ENCODE data around the gene HID1. TPM values are rescaled to one million over a fixed set of nuclear protein-coding genes. Genes with fewer than 3 reads are reported as not detected.
A peak's percentile ranks its signal among the peaks of the same experiment; 100 is the strongest.

The HID1 gene
- total and polyA plus RNA-seq, 9 donors, result 1.8 to 21.6 (median 5.2) TPM

DNA sequence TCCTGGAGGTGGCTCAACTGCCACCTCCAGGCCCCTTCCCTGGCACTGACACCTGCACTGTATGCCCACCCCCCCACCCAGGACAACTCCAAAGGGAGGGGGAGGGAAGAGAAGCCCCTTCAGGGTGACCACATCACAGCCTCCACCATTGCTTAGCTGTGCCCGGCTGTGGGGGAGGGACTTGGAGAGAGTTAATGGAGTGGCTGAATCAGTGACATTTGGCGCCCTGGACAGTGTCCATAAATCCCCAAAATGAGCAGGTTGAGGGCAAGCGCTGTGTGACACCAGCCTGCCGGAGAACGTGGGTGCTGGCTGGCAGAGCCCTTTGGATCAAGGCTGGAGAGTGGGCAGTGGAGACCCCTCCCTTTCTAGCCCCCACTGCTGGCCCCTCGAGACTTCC is 50.4 kb downstream of the HID1 start:
- intact Hi-C loops (cut with DNase I), result no loop called here
- Histone ChIP-seq H3K9me3 (no peaks in the 10 kb centered on the region), H3K36me3 (no peaks in the 10 kb centered on the region), H3K27me3 (peaks cover 4% of the 10 kb centered on the region), H3K27ac (no peak overlapping the region), H3K4me1 (ENCODE audit: insufficient read depth) (peaks cover 6% of the 10 kb centered on the region), H3K4me3 (no peak overlapping the region)
- 54 to 64% (median 55%) methylated on average over 6 of the region's 6 CpGs for WGBS, 3 donors
- TF ChIP-seq CTCF (IDR thresholded peaks at IDR 0.05) (no peak), EP300 (IDR thresholded peaks at IDR 0.05) (no peak), POLR2A (IDR thresholded peaks at IDR 0.05) (no peak)
- no peak for DNase-seq

DNA sequence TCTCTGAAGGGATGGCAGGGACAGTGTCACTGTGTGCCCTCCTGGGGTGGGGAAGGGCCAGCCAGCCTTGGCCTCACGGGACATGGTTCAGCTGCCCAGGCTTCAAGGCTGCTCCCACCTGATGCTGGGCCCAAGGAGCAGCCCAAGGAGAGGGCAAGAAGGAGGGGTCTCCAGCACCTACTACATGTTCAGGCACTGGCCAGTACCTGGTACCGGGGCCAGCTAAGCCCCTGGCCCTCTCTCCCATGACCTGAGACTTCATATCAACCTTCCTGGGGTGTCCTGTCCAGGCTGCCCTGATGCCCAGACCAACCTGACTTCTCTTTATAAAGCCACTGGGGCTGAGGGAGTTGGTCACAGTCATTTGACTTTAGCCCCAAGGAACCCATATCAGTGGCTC is 50.8 kb downstream of the HID1 start:
- intact Hi-C loops (cut with DNase I), result no loop called here
- Histone ChIP-seq H3K4me1 (ENCODE audit: insufficient read depth) (peaks cover 6% of the 10 kb centered on the region), H3K9me3 (no peaks in the 10 kb centered on the region), H3K36me3 (no peaks in the 10 kb centered on the region), H3K27me3 (peaks cover 4% of the 10 kb centered on the region), H3K4me3 (no peak overlapping the region), H3K27ac (no peak overlapping the region)
- TF ChIP-seq POLR2A (IDR thresholded peaks at IDR 0.05), result no peak
- TF ChIP-seq CTCF (IDR thresholded peaks at IDR 0.05), result no peak
- WGBS, 3 donors, result 91 to 100% (median 96%) methylated on average over 1 to 2 of the region's 2 CpGs
- DNase-seq, result no peak

DNA sequence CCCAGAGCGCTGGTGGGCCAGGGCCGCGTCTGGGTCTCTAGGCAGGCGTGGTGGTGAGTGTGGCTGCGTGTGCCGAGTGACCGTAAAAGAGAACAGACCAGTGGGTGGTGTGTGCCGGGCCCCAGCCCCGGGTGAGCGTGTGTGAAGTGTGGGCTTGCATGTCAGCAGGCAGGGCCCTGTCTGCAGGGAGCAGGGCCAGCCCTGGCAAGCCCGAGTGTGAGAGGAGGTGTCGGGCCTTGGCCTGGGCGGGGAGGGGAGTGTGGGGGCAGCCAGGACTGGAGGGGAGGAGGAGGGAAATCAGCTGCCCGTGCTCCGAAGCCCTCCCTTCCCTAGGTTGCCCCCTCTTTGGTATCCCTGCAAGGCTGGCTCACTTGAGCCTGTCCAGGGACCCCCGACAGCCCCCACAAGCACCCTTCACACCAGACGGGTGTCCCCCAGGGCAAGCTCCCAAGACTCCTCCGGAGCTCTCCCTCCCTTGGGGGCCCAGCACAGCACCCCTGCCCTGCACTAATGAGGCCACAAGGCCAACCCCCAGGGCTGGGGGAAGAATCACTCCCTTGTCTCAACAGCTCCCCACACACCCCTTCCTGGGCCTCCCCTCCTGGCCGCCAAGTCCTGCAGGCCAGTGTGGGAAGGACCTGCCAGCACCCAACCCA is 51.4 kb downstream of the HID1 start:
- Histone ChIP-seq H3K36me3 (no peaks in the 10 kb centered on the region), H3K27me3 (peaks cover 4% of the 10 kb centered on the region), H3K9me3 (no peaks in the 10 kb centered on the region), H3K4me3 (no peak overlapping the region), H3K27ac (no peak overlapping the region), H3K4me1 (ENCODE audit: insufficient read depth) (peaks cover 6% of the 10 kb centered on the region)
- intact Hi-C loops (cut with DNase I), result no loop called here
- 27 to 36% (median 33%) methylated on average over 18 to 19 of the region's 19 CpGs for WGBS, 3 donors
- TF ChIP-seq CTCF (IDR thresholded peaks at IDR 0.05), result no peak
- no peak for TF ChIP-seq POLR2A (IDR thresholded peaks at IDR 0.05)
- TF ChIP-seq EP300 (IDR thresholded peaks at IDR 0.05), result no peak
- DNase-seq, result peak in 3 of 5 donors; percentile 46 to 70 (median 59)

- TF ChIP-seq POLR2A (IDR thresholded peaks at IDR 0.05) (no peak), CTCF (IDR thresholded peaks at IDR 0.05) (no peak), EP300 (IDR thresholded peaks at IDR 0.05) (no peak)
Measured at GRCh38 chr17:74920642-74921025, 51.9 kb downstream of the HID1 start.

More at GRCh38 chr17:74920642-74921025, 51.9 kb downstream of the HID1 start:
- Histone ChIP-seq H3K4me1 (ENCODE audit: insufficient read depth) (peaks cover 6% of the 10 kb centered on the region), H3K27me3 (peaks cover 2% of the 10 kb centered on the region), H3K36me3 (no peaks in the 10 kb centered on the region), H3K27ac (no peak overlapping the region), H3K4me3 (no peak overlapping the region), H3K9me3 (no peaks in the 10 kb centered on the region)
- intact Hi-C loops (cut with DNase I), result no loop called here
- no peak for DNase-seq
- WGBS, 3 donors, result 72 to 76% (median 74%) methylated on average over 6 of the region's 6 CpGs
